ENCODE results near the gene DAZAP1. TPM values are rescaled to one million over a fixed set of nuclear protein-coding genes. Genes with fewer than 3 reads are reported as not detected.

DAZAP1 gene
- total RNA-seq, 2 experiments from 2014 or later, result 248 to 347 TPM

- Mint-ChIP-seq H3K36me3 (ENCODE audit: low read depth) (peaks cover 1% of the 10 kb centered on the region), H3K4me1 (peaks cover 15% of the 10 kb centered on the region), H3K9me3 (ENCODE audit: low read depth) (no peaks in the 10 kb centered on the region), H3K27me3 (peaks cover 2% of the 10 kb centered on the region), H3K27ac (no peak overlapping the region), H3K4me3 (no peak overlapping the region)
- intact Hi-C loops (cut with DNase I, micrococcal nuclease), result no loop called here
- DNase-seq, result no peak
- ATAC-seq, result no peak
- POLR2A ChIA-PET, result no interaction called here
- CTCF ChIA-PET, result interaction anchor here (1.0 kb wide), 1 partner anchor 11 kb away, joined by 4 read pairs; no protein-coding TSS in a partner anchor
These were observed 8.3 kb upstream of the DAZAP1 start for GRCh38 chr19:1399079-1399478.

- ChIA-PET POLR2A (no interaction called here), CTCF (no interaction called here)
- H3K4me3 Mint-ChIP-seq, result no peak overlapping the region
- intact Hi-C loops (cut with DNase I, micrococcal nuclease), result no loop called here
- ATAC-seq (no peak), DNase-seq (no peak)
- H3K4me1 Mint-ChIP-seq, result peaks cover 15% of the 10 kb centered on the region
- H3K27ac Mint-ChIP-seq, result no peak overlapping the region
- peaks cover 1% of the 10 kb centered on the region for H3K36me3 Mint-ChIP-seq (ENCODE audit: low read depth)
- H3K9me3 Mint-ChIP-seq (ENCODE audit: low read depth), result no peaks in the 10 kb centered on the region
- H3K27me3 Mint-ChIP-seq, result peaks cover 2% of the 10 kb centered on the region
These were observed 7.6 kb upstream of the DAZAP1 start for GRCh38 chr19:1399745-1400144.

- Mint-ChIP-seq H3K4me3 (peak overlapping the region; percentile 71), H3K27me3 (peaks cover 2% of the 10 kb centered on the region), H3K36me3 (ENCODE audit: low read depth) (peaks cover 1% of the 10 kb centered on the region), H3K9me3 (ENCODE audit: low read depth) (no peaks in the 10 kb centered on the region), H3K27ac (no peak overlapping the region), H3K4me1 (peaks cover 15% of the 10 kb centered on the region)
- ChIA-PET CTCF (interaction anchor here (0.6 to 0.7 kb wide), 3 partner anchors 14 to 37 kb away, joined by 3 read pairs; no protein-coding TSS in a partner anchor), POLR2A (interaction anchor here (0.6 kb wide), 1 partner anchor 43 kb away, joined by 3 read pairs; no protein-coding TSS in a partner anchor)
- ATAC-seq (peak; percentile 15), DNase-seq (no peak)
- intact Hi-C loops (cut with DNase I, micrococcal nuclease), result loop anchor here in 1 of 2 experiments (1.0 kb wide), 2 partner anchors 17 to 46 kb away; partner anchors contain the start of gene NDUFS7
These were observed 6.9 kb upstream of the DAZAP1 start for GRCh38 chr19:1400281-1401137.

- H3K4me3 Mint-ChIP-seq, result peak within 1 kb of the TSS; percentile 71
- intact Hi-C loops (cut with DNase I, micrococcal nuclease), result loop anchor here in 1 of 2 experiments (1.0 kb wide), 2 partner anchors 18 to 47 kb away; partner anchors contain the start of gene NDUFS7
- ChIA-PET CTCF (interaction anchor here (0.6 to 0.7 kb wide), 3 partner anchors 15 to 36 kb away, joined by 3 read pairs; no protein-coding TSS in a partner anchor), POLR2A (interaction anchor here (0.6 kb wide), 1 partner anchor 43 kb away, joined by 3 read pairs; no protein-coding TSS in a partner anchor)
- no peaks in the 10 kb centered on the region for H3K9me3 Mint-ChIP-seq (ENCODE audit: low read depth)
- no peak within 1 kb of the TSS for H3K27ac Mint-ChIP-seq
- ATAC-seq (peak; percentile 78), DNase-seq (peak; percentile 76)
- H3K27me3 Mint-ChIP-seq, result peaks cover 2% of the 10 kb centered on the region
- H3K36me3 Mint-ChIP-seq (ENCODE audit: low read depth), result peaks cover 1% of the 10 kb centered on the region
- H3K4me1 Mint-ChIP-seq, result peaks cover 12% of the 10 kb centered on the region
These were observed 6.1 kb upstream of the DAZAP1 start, which contains the start of gene GAMT for GRCh38 chr19:1401138-1401888. GAMT (minus strand) TSS chr19:1401542; CDS start chr19:1401476, 66 bp downstream.

- H3K9me3 Mint-ChIP-seq (ENCODE audit: low read depth), result no peaks in the 10 kb centered on the region
- peaks cover 15% of the 10 kb centered on the region for H3K4me1 Mint-ChIP-seq
- intact Hi-C loops (cut with DNase I, micrococcal nuclease), result loop anchor here in 1 of 2 experiments (1.0 kb wide), 2 partner anchors 19 to 48 kb away; partner anchors contain the start of gene NDUFS7
- H3K27me3 Mint-ChIP-seq, result peaks cover 2% of the 10 kb centered on the region
- H3K4me3 Mint-ChIP-seq, result peak overlapping the region; percentile 50
- ATAC-seq (no peak), DNase-seq (no peak)
- H3K27ac Mint-ChIP-seq, result no peak overlapping the region
- POLR2A ChIA-PET, result no interaction called here
- CTCF ChIA-PET, result no interaction called here
- H3K36me3 Mint-ChIP-seq (ENCODE audit: low read depth), result peaks cover 1% of the 10 kb centered on the region
These were observed 5.5 kb upstream of the DAZAP1 start for GRCh38 chr19:1401889-1402217.

- H3K9me3 Mint-ChIP-seq (ENCODE audit: low read depth), result no peaks in the 10 kb centered on the region
- H3K27ac Mint-ChIP-seq, result peak overlapping the region; percentile 58
- peaks cover 15% of the 10 kb centered on the region for H3K4me1 Mint-ChIP-seq
- ChIA-PET CTCF (interaction anchor here (0.9 to 1.4 kb wide), 4 partner anchors 10 to 159 kb away, joined by 3 to 4 read pairs (median 3); no protein-coding TSS in a partner anchor), POLR2A (no interaction called here)
- H3K27me3 Mint-ChIP-seq, result peaks cover 2% of the 10 kb centered on the region
- peak overlapping the region; percentile 49 for H3K4me3 Mint-ChIP-seq
- peaks cover 1% of the 10 kb centered on the region for H3K36me3 Mint-ChIP-seq (ENCODE audit: low read depth)
- intact Hi-C loops (cut with DNase I, micrococcal nuclease), result no loop called here
- DNase-seq (no peak), ATAC-seq (no peak)
These were observed 4.8 kb upstream of the DAZAP1 start for GRCh38 chr19:1402411-1403070.

- Mint-ChIP-seq H3K27me3 (peaks cover 2% of the 10 kb centered on the region), H3K4me3 (peak overlapping the region; percentile 65), H3K36me3 (ENCODE audit: low read depth) (peaks cover 23% of the 10 kb centered on the region), H3K4me1 (peaks cover 43% of the 10 kb centered on the region), H3K27ac (peak overlapping the region; percentile 72), H3K9me3 (ENCODE audit: low read depth) (no peaks in the 10 kb centered on the region)
- ATAC-seq, result peak; percentile 83
- ChIA-PET POLR2A (no interaction called here), CTCF (no interaction called here)
- peak; percentile 99 for DNase-seq
- intact Hi-C loops (cut with DNase I, micrococcal nuclease), result loop anchor here (1.0 to 5.0 kb wide), 22 partner anchors 24 to 829 kb away; partner anchors contain the start of genes FAM174C (in 2 of the 2), RPS15 (in 2 of the 2), ADAMTSL5 (in 1 of the 2) and ATP8B3 (in 1 of the 2)
These were observed 435 bp upstream of the DAZAP1 start for GRCh38 chr19:1406774-1407527.

GRCh38 chr19:1408300-1409203, 1.2 kb downstream of the DAZAP1 start:
- H3K4me1 Mint-ChIP-seq, result peaks cover 49% of the 10 kb centered on the region
- H3K9me3 Mint-ChIP-seq (ENCODE audit: low read depth), result no peaks in the 10 kb centered on the region
- H3K27ac Mint-ChIP-seq, result peak overlapping the region; percentile 89
- ChIA-PET CTCF (interaction anchor here (0.9 to 1.0 kb wide), 3 partner anchors 20 to 36 kb away, joined by 3 to 4 read pairs (median 4); no protein-coding TSS in a partner anchor), POLR2A (interaction anchor here (0.9 to 1.4 kb wide), 2 partner anchors 139 to 164 kb away, joined by 3 read pairs; partner anchors contain the start of gene CIRBP)
- peaks cover 32% of the 10 kb centered on the region for H3K36me3 Mint-ChIP-seq (ENCODE audit: low read depth)
- H3K4me3 Mint-ChIP-seq, result peak overlapping the region; percentile 83
- peak; percentile 24 for ATAC-seq
- H3K27me3 Mint-ChIP-seq, result no peaks in the 10 kb centered on the region
- DNase-seq, result peak; percentile 74
- intact Hi-C loops (cut with DNase I, micrococcal nuclease), result loop anchor here (1.0 to 5.0 kb wide), 3 partner anchors 25 to 381 kb away; partner anchors contain the start of genes CNN2 (in 1 of the 2), FAM174C (in 1 of the 2) and NDUFS7 (in 1 of the 2)

GRCh38 chr19:1409204-1410005, 2.0 kb downstream of the DAZAP1 start:
- peaks cover 56% of the 10 kb centered on the region for H3K4me1 Mint-ChIP-seq
- H3K27ac Mint-ChIP-seq, result peak overlapping the region; percentile 89
- no peak for ATAC-seq
- peak overlapping the region; percentile 83 for H3K4me3 Mint-ChIP-seq
- H3K9me3 Mint-ChIP-seq (ENCODE audit: low read depth), result no peaks in the 10 kb centered on the region
- ChIA-PET CTCF (interaction anchor here (0.9 to 1.1 kb wide), 4 partner anchors 11 to 35 kb away, joined by 3 to 4 read pairs (median 4); no protein-coding TSS in a partner anchor), POLR2A (interaction anchor here (0.9 to 1.4 kb wide), 3 partner anchors 27 to 165 kb away, joined by 3 to 7 read pairs (median 3); partner anchors contain the start of gene CIRBP)
- DNase-seq, result no peak
- intact Hi-C loops (cut with DNase I, micrococcal nuclease), result loop anchor here (5.0 kb wide), 2 partner anchors 132 to 382 kb away; partner anchors contain the start of genes CNN2 (in 1 of the 2) and FAM174C (in 1 of the 2)
- peaks cover 32% of the 10 kb centered on the region for H3K36me3 Mint-ChIP-seq (ENCODE audit: low read depth)
- H3K27me3 Mint-ChIP-seq, result no peaks in the 10 kb centered on the region
